CD14-positive monocyte (primary cell): ENCODE measurements around the gene CSAD. TPM values are rescaled to one million over a fixed set of nuclear protein-coding genes. Genes with fewer than 3 reads are reported as not detected.
"Not testable (repeated sequence)": the region's sequence is repeated elsewhere in the genome, so short reads cannot be mapped to it uniquely, and the experiment has no call there.

Experiments used
- DNase-seq, 3 donors: peaks; one replicate each; pipeline ENCODE4 v3.0.0-alpha.2; 2011 to 2022
- H2AFZ ChIP-seq: 2 replicates; pipeline ENCODE4 v1.6.0; 2012; ENCODE audit warnings: mild to moderate bottlenecking, low read depth, low read length, inconsistent platforms; ENCODE audit not compliant: insufficient read depth, poor library complexity, severe bottlenecking
- H3K27ac ChIP-seq, 2 donors: 1 replicate in 1 of 2; 2 replicates in 1 of 2; pipeline ENCODE4 v1.5.1; 2012 to 2013; ENCODE audit warnings: low read length in 2 of 2, control low read depth in 1 of 2, inconsistent platforms in 1 of 2, low read depth in 1 of 2, mild to moderate bottlenecking in 1 of 2
- H3K27me3 ChIP-seq, 2 donors: one replicate each; pipeline versions ENCODE4 v1.6.0 to v1.6.1; 2011 to 2013; ENCODE audit warnings: low read length in 2 of 2; ENCODE audit not compliant: control insufficient read depth in 2 of 2, insufficient read depth in 2 of 2
- H3K36me3 ChIP-seq, 2 donors: replicated peaks in 1 of 2; 1 replicate in 1 of 2; 2 replicates in 1 of 2; pipeline versions ENCODE4 v1.5.1 to v1.6.1; 2012 to 2013; ENCODE audit warnings: low read length in 2 of 2, control low read depth in 1 of 2, inconsistent platforms in 1 of 2, mild to moderate bottlenecking in 1 of 2; ENCODE audit not compliant: insufficient read depth in 2 of 2, control insufficient read depth in 1 of 2
- H3K4me1 ChIP-seq, 2 donors: 1 replicate in 1 of 2; 2 replicates in 1 of 2; pipeline versions ENCODE4 v1.5.1 to v1.6.1; 2012 to 2013; ENCODE audit warnings: low read length in 2 of 2, control low read depth in 1 of 2, inconsistent platforms in 1 of 2, mild to moderate bottlenecking in 1 of 2, moderate library complexity in 1 of 2; ENCODE audit not compliant: insufficient read depth in 2 of 2, control insufficient read depth in 1 of 2
- H3K4me2 ChIP-seq: replicated peaks from 2 replicates; pipeline ENCODE3; 2012; ENCODE audit warnings: low read length, moderate library complexity, mild to moderate bottlenecking; ENCODE audit not compliant: poor library complexity, severe bottlenecking; ENCODE audit errors: extremely low read depth
- H3K4me3 ChIP-seq, 3 experiments: fragments of 200-600 bp in 1 of 3; sonication (generic) in 1 of 3; replicated peaks in 1 of 3; 1 replicate in 2 of 3; 2 replicates in 1 of 3; pipeline ENCODE4 v1.5.1; 2011 to 2013; ENCODE audit warnings: low read length in 3 of 3, mild to moderate bottlenecking in 3 of 3, control low read depth in 2 of 3, low read depth in 2 of 3, inconsistent platforms in 1 of 3, moderate library complexity in 1 of 3
- H3K79me2 ChIP-seq: 2 replicates; pipeline ENCODE4 v1.6.0; 2012; ENCODE audit warnings: mild to moderate bottlenecking, control low read depth, inconsistent platforms, low read length, moderate library complexity; ENCODE audit not compliant: insufficient read depth
- H3K9ac ChIP-seq: 2 replicates; pipeline ENCODE4 v1.6.0; 2017; ENCODE audit warnings: low read length, mild to moderate bottlenecking; ENCODE audit not compliant: insufficient read depth, poor library complexity, severe bottlenecking
- H3K9me3 ChIP-seq, 2 donors: replicated peaks in 1 of 2; 1 replicate in 1 of 2; 2 replicates in 1 of 2; pipeline versions ENCODE4 v1.5.1 to v1.6.1; 2012 to 2013; ENCODE audit warnings: low read length in 2 of 2, control low read depth in 1 of 2; ENCODE audit not compliant: control insufficient read depth in 1 of 2, insufficient read depth in 1 of 2
- H4K20me1 ChIP-seq: 2 replicates; pipeline ENCODE4 v1.6.0; 2012; ENCODE audit warnings: mild to moderate bottlenecking, low read length, control low read depth, moderate library complexity; ENCODE audit not compliant: insufficient read depth
- H3K27ac Mint-ChIP-seq, 7 donors: one replicate each; pipeline ENCODE4 v1.8.0; 2020; ENCODE audit warnings: mild to moderate bottlenecking in 7 of 7, mixed read lengths in 7 of 7, moderate library complexity in 6 of 7, inconsistent platforms in 2 of 7
- H3K27me3 Mint-ChIP-seq, 3 donors: one replicate each; pipeline ENCODE4 v1.8.0; 2021 to 2022; ENCODE audit warnings: low read depth in 3 of 3, mild to moderate bottlenecking in 3 of 3, mixed read lengths in 3 of 3, moderate library complexity in 3 of 3, inconsistent platforms in 1 of 3
- H3K36me3 Mint-ChIP-seq, 2 donors: one replicate each; pipeline ENCODE4 v1.8.0; 2020; ENCODE audit warnings: mixed read lengths in 2 of 2, inconsistent platforms in 1 of 2, mild to moderate bottlenecking in 1 of 2
- H3K4me1 Mint-ChIP-seq: one replicate; pipeline ENCODE4 v1.8.0; 2020; ENCODE audit warnings: mild to moderate bottlenecking, mixed read lengths
- H3K4me3 Mint-ChIP-seq, 2 donors: one replicate each; pipeline ENCODE4 v1.8.0; 2020; ENCODE audit warnings: mild to moderate bottlenecking in 2 of 2, mixed read lengths in 2 of 2, moderate library complexity in 1 of 2
- H3K9me3 Mint-ChIP-seq, 7 donors: one replicate each; pipeline ENCODE4 v1.8.0; 2020 to 2022; ENCODE audit warnings: mixed read lengths in 7 of 7, mild to moderate bottlenecking in 6 of 7, moderate library complexity in 6 of 7, inconsistent platforms in 2 of 7
- WGBS: methylation state at CpG from one replicate; pipeline ENCODE4 v1.1.5; 2013; ENCODE audit warnings: missing lambda C conversion rate; ENCODE audit not compliant: insufficient coverage; 5-methylcytosine and 5-hydroxymethylcytosine counted together
- intact Hi-C, 2 donors: fragments of 100-400 bp; cut with micrococcal nuclease; formaldehyde crosslinking; loops; one replicate each; pipeline versions ENCODE4 v1.15.0 to v1.15.1; 2023
- polyA plus RNA-seq, 3 donors: library from polyadenylated mRNA; depleted of rRNA in 1 of 3; unstranded in 2 of 3; stranded (reverse) in 1 of 3; fragments of 300-500 nt in 2 of 3; fragments of >200 nt in 1 of 3; fragmentation: Illumina TruSeq in 2 of 3; gene quantifications; 1 replicate in 2 of 3; 2 replicates in 1 of 3; pipeline ENCODE4 v1.2.3, GENCODE V29; 2012 to 2021
- TF ChIP-seq, protein P1 (sequence below): fragments of 200-600 bp; IDR thresholded peaks from one replicate; pipeline ENCODE4 v1.8.0; 2022; ENCODE audit warnings: antibody characterized with exemption, mild to moderate bottlenecking

The CSAD gene
- polyA plus RNA-seq, 3 donors = 1.3 to 145 (median 1.4) TPM

DNA sequence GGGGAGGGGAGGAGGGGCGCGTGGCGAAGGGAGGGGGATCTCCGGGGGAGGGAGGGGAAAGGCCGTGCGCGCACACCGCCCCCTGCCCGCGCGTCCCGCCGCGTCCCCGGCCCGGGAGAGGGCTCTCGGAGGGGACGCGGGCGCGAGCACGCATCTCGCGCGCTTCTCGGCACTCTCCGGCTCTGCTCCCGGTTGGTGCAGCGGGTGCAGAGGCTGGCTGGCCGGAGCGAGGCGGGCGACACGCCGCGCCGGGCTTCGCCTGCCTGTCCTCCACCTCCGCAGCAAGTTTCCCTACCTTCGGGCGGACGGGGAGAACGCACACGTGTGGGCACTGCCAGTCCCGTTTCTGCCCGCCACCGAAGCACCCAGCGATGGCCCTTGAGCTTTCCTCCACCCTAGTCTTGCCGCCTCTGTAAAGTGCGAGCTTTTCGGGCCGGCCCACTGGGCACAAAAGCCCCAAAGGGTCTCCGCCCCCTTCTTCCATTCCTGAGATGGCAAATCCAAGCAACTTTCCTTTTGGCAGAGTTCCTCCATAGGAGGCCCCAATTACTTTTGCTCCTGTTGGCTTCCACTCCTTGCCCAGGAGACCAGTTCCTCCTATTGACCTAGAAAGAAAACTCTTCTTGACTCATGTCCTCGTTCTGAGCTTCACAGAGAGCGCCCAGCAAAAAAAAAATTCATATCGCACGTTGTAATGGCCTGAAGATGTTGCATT, 363 bp upstream of the CSAD start:
- Histone ChIP-seq H3K36me3 (peaks cover 24 to 34% of the 10 kb centered on the region in 2 donors), H3K4me3 (peak overlapping the region; percentile 80 to 90 (median 84)), H3K27me3 (no peaks in the 10 kb centered on the region), H3K27ac (peak overlapping the region; percentile 89), H3K79me2 (peaks cover 47% of the 10 kb centered on the region), H3K9me3 (no peaks in the 10 kb centered on the region), H2AFZ (peak overlapping the region; percentile 98), H3K4me1 (peaks cover 34 to 43% of the 10 kb centered on the region in 2 donors), H4K20me1 (peaks cover 48% of the 10 kb centered on the region), H3K4me2 (peak overlapping the region; percentile 85), H3K9ac (peak overlapping the region; percentile 73)
- intact Hi-C loops = no loop called here
- peak; percentile 39 to 57 (median 50) for DNase-seq
- H3K4me1 Mint-ChIP-seq = peaks cover 43% of the 10 kb centered on the region
- no peaks in the 10 kb centered on the region for H3K9me3 Mint-ChIP-seq
- TF ChIP-seq, protein P1, sequence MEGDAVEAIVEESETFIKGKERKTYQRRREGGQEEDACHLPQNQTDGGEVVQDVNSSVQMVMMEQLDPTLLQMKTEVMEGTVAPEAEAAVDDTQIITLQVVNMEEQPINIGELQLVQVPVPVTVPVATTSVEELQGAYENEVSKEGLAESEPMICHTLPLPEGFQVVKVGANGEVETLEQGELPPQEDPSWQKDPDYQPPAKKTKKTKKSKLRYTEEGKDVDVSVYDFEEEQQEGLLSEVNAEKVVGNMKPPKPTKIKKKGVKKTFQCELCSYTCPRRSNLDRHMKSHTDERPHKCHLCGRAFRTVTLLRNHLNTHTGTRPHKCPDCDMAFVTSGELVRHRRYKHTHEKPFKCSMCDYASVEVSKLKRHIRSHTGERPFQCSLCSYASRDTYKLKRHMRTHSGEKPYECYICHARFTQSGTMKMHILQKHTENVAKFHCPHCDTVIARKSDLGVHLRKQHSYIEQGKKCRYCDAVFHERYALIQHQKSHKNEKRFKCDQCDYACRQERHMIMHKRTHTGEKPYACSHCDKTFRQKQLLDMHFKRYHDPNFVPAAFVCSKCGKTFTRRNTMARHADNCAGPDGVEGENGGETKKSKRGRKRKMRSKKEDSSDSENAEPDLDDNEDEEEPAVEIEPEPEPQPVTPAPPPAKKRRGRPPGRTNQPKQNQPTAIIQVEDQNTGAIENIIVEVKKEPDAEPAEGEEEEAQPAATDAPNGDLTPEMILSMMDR = no peak
- H3K4me3 Mint-ChIP-seq = peak overlapping the region; percentile 93 to 95
- peaks cover 23 to 36% of the 10 kb centered on the region in 2 donors for H3K36me3 Mint-ChIP-seq
- WGBS = 2% methylated on average over 55 of the region's 57 CpGs
- no peaks in the 10 kb centered on the region for H3K27me3 Mint-ChIP-seq
- peak overlapping the region; percentile 70 to 95 (median 89) for H3K27ac Mint-ChIP-seq

DNA sequence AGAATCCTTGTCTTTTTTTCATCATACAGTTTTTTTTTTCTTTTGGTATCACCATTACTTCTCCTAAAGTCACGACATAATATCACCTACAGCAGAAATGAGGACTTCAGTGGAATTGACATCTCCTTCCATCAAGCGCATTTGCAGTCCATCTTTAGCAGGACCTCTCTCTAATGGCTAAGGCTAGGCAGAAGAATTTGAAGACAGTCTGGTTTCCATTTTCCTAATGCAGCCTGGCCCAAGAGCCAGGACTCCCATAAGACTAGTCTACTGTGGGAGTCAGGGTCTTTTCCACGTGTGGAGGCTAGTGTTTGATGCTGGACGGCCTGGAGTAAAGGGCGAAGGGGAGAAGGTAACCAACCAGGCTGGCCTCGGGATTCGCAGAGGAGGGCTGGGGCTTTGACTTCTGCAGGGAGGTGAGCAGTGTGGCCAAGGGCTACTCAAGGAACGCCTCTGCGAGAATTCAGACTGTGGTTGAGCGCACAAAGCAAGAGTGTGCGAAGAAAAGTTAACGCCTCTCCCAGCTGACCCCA, 972 bp downstream of the CSAD start:
- intact Hi-C loops = no loop called here
- H3K4me2 ChIP-seq = peak overlapping the region; percentile 85

DNA sequence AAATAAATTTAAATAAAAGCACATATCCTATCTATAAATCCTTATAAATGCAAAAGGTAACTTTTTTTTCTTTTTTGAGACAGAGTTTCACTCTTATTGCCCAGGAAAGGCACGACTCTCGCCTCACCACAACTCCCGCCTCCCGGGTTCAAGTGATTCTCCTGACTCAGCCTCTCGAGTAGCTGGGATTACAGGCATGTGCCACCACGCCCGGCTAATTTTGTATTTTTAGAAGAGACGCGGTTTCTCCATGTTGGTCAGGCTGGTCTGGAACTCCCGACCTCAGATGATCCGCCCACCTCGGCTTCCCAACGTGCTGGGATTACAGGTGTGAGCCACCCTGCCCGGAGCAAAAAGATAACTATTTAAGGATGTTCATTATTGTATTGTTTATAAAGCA, 1.9 kb downstream of the CSAD start:
- H3K4me3 ChIP-seq, intact Hi-C loops, H3K27me3 Mint-ChIP-seq, H3K27me3 ChIP-seq, H2AFZ ChIP-seq, H3K9me3 Mint-ChIP-seq, H3K4me2 ChIP-seq, DNase-seq, H3K9me3 ChIP-seq, H3K27ac ChIP-seq, H3K4me3 Mint-ChIP-seq, H3K9ac ChIP-seq: not testable (repeated sequence)
- WGBS = 93% methylated on average over 13 of the region's 14 CpGs
- peaks cover 2 to 13% of the 10 kb centered on the region in 2 donors for H3K36me3 Mint-ChIP-seq
- H3K36me3 ChIP-seq = peaks cover 4 to 11% of the 10 kb centered on the region in 2 donors
- H3K4me1 ChIP-seq = peaks cover 34 to 39% of the 10 kb centered on the region in 2 donors
- peaks cover 40% of the 10 kb centered on the region for H3K4me1 Mint-ChIP-seq
- H3K27ac Mint-ChIP-seq = peak overlapping the region in 1 of 7 donors; percentile 49
- peaks cover 28% of the 10 kb centered on the region for H3K79me2 ChIP-seq
- peaks cover 27% of the 10 kb centered on the region for H4K20me1 ChIP-seq

More for the DNA sequence above, 972 bp downstream of the CSAD start:
- H3K4me1 ChIP-seq = peaks cover 34 to 43% of the 10 kb centered on the region in 2 donors
- H3K9ac ChIP-seq = peak overlapping the region; percentile 73
- H4K20me1 ChIP-seq = peaks cover 36% of the 10 kb centered on the region
- Mint-ChIP-seq H3K4me1 (peaks cover 44% of the 10 kb centered on the region), H3K9me3 (no peaks in the 10 kb centered on the region), H3K27me3 (no peaks in the 10 kb centered on the region), H3K27ac (peak overlapping the region; percentile 89 to 95 (median 94)), H3K4me3 (peak overlapping the region; percentile 93 to 95), H3K36me3 (peaks cover 9 to 23% of the 10 kb centered on the region in 2 donors)
- no peak for DNase-seq
- no peaks in the 10 kb centered on the region for H3K27me3 ChIP-seq
- TF ChIP-seq, protein P1 = no peak
- peaks cover 10 to 20% of the 10 kb centered on the region in 2 donors for H3K36me3 ChIP-seq
- H2AFZ ChIP-seq = peak overlapping the region; percentile 98
- WGBS = 2% methylated on average over 9 of the region's 12 CpGs
- no peaks in the 10 kb centered on the region for H3K9me3 ChIP-seq
- peak overlapping the region; percentile 80 to 90 (median 84) for H3K4me3 ChIP-seq
- peak overlapping the region; percentile 89 for H3K27ac ChIP-seq
- H3K79me2 ChIP-seq = peaks cover 37% of the 10 kb centered on the region
